Measurements from ENCODE around the gene SDK1.

The SDK1 gene

GRCh38 chr7:3425087-3425486, 124.0 kb downstream of the SDK1 start:
- DNase-seq, result no peak

- DNase-seq, result no peak
Observed at GRCh38 chr7:3426064-3426463, 125.0 kb downstream of the SDK1 start.

- no peak for DNase-seq
Observed at GRCh38 chr7:3427957-3428356, 126.9 kb downstream of the SDK1 start.

- no peak for DNase-seq
Observed at GRCh38 chr7:3429981-3430380, 128.9 kb downstream of the SDK1 start.

GRCh38 chr7:3430588-3430987, 129.5 kb downstream of the SDK1 start:
- no peak for DNase-seq

GRCh38 chr7:3431306-3431705, 130.3 kb downstream of the SDK1 start:
- no peak for DNase-seq

GRCh38 chr7:3432911-3433310, 131.9 kb downstream of the SDK1 start:
- no peak for DNase-seq

GRCh38 chr7:3434611-3435010, 133.6 kb downstream of the SDK1 start:
- no peak for DNase-seq

- no peak for DNase-seq
Observed at GRCh38 chr7:3436112-3436511, 135.1 kb downstream of the SDK1 start.

- DNase-seq, result no peak
Observed at GRCh38 chr7:3436746-3437145, 135.7 kb downstream of the SDK1 start.

- DNase-seq, result no peak
Observed at GRCh38 chr7:3437467-3437866, 136.4 kb downstream of the SDK1 start.

- DNase-seq, result no peak
Observed at GRCh38 chr7:3438352-3438751, 137.3 kb downstream of the SDK1 start.

- DNase-seq, result no peak
Observed at GRCh38 chr7:3439333-3440030, 138.4 kb downstream of the SDK1 start.

- DNase-seq, result no peak
Observed at GRCh38 chr7:3440509-3440908, 139.5 kb downstream of the SDK1 start.

- DNase-seq, result no peak
Observed at GRCh38 chr7:3443716-3444115, 142.7 kb downstream of the SDK1 start.

GRCh38 chr7:3446786-3447185, 145.7 kb downstream of the SDK1 start:
- no peak for DNase-seq

GRCh38 chr7:3451701-3452100, 150.6 kb downstream of the SDK1 start:
- no peak for DNase-seq

GRCh38 chr7:3453398-3453797, 152.3 kb downstream of the SDK1 start:
- DNase-seq, result no peak

GRCh38 chr7:3455806-3456595, 154.9 kb downstream of the SDK1 start:
- DNase-seq, result no peak

GRCh38 chr7:3459111-3459510, 158.1 kb downstream of the SDK1 start:
- no peak for DNase-seq

- DNase-seq, result no peak
Observed at GRCh38 chr7:3461923-3462322, 160.9 kb downstream of the SDK1 start.

GRCh38 chr7:3463696-3464095, 162.6 kb downstream of the SDK1 start:
- no peak for DNase-seq

GRCh38 chr7:3464900-3465622, 164.0 kb downstream of the SDK1 start:
- no peak for DNase-seq

GRCh38 chr7:3466261-3466660, 165.2 kb downstream of the SDK1 start:
- no peak for DNase-seq

All from NCI-H2227 treated with DMSO at 0.1 percent for 48 hours (cell line).